Fibroblast of the aortic adventitia (primary cell): Measurements from ENCODE around the gene KIF1A. TPM values are rescaled to one million over a fixed set of nuclear protein-coding genes. Genes with fewer than 3 reads are reported as not detected.
"Not testable (repeated sequence)": the region's sequence is repeated elsewhere in the genome, so short reads cannot be mapped to it uniquely, and the experiment has no call there.

Experiments used
- DNase-seq: peaks from one replicate; pipeline ENCODE4 v3.0.0-alpha.2; 2010; ENCODE audit warnings: low read depth
- H3K4me3 ChIP-seq: 2 replicates; pipeline ENCODE4 v1.5.1; 2011; ENCODE audit warnings: low read depth, mild to moderate bottlenecking, control low read depth, low read length, moderate library complexity
- total RNA-seq: library from RNA; depleted of rRNA; stranded (reverse); fragments of >200 nt; gene quantifications from 2 replicates; pipeline ENCODE4 v1.2.3, GENCODE V29; 2012; ENCODE audit warnings: low replicate concordance
- TF ChIP-seq, protein P1 (sequence below): IDR thresholded peaks from 2 replicates; pipeline ENCODE4 v1.5.1; 2011; ENCODE audit warnings: mild to moderate bottlenecking, low read length, control low read depth, inconsistent platforms; ENCODE audit not compliant: insufficient read depth

KIF1A gene
- total RNA-seq, 1 donor = under 0.01 TPM

DNA sequence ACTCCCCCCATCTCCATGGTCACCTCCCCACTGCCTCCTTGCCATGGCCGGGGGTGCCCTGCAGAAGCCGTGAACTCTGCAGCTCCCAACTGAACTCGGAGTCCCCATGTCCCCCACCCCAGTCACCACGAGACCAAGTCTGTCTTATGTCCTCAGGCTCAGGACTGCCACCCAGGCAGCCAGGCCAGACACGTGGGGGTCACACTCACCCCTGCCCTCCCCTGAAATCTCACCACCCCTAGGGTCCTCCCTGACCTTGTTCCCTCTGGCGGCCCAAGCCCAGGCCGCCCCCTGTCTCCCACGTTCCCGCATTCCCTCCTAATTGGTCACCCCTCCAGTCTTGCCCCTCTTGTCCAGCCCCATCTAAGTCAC lies 117.4 kb downstream of the KIF1A start:
- TF ChIP-seq, protein P1, sequence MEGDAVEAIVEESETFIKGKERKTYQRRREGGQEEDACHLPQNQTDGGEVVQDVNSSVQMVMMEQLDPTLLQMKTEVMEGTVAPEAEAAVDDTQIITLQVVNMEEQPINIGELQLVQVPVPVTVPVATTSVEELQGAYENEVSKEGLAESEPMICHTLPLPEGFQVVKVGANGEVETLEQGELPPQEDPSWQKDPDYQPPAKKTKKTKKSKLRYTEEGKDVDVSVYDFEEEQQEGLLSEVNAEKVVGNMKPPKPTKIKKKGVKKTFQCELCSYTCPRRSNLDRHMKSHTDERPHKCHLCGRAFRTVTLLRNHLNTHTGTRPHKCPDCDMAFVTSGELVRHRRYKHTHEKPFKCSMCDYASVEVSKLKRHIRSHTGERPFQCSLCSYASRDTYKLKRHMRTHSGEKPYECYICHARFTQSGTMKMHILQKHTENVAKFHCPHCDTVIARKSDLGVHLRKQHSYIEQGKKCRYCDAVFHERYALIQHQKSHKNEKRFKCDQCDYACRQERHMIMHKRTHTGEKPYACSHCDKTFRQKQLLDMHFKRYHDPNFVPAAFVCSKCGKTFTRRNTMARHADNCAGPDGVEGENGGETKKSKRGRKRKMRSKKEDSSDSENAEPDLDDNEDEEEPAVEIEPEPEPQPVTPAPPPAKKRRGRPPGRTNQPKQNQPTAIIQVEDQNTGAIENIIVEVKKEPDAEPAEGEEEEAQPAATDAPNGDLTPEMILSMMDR = no peak
- no peak for DNase-seq
- H3K4me3 ChIP-seq = no peak overlapping the region

DNA sequence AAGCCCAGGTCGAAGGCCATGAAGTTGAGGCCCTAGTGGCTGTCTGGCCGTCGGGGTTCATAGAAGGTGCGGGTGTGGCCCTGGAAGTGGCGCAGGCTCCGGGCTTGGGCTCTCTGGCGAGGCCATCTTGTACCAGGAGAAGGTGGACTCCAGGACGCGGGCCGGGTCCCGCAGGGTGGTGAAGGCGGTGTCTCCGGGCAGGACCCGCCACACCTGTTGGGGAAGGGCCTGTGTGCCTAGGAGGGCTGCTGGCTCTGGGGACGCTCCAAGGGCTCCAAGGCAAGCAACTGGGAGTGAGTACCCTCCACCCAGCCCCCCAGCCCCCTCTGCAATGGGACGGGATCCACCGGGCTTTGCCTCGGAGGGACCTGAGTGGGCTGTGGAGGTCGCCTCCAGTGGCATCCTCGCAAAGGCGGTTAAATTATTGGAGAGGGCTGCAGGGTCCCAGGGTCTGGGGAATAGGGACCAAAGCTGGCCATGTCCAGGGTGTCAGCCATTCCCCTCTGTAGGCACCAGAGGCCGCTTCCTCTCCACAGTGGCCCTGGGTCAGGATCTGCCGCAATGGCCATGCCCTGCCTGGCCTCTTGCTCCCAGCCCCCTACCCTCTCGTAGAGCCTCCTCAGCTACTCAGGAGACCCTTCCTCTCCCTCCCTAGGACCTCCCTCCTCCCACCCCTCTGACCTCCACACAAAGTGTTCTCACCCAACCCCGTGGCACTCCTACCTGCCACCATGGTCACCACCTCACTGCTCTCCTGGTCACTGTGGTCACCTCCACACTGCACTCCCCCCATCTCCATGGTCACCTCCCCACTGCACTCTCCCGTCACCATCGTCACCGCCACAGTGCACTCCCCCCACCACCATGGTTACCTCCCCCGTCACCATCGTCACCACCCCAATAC lies 118.0 kb downstream of the KIF1A start:
- no peak overlapping the region for H3K4me3 ChIP-seq
- TF ChIP-seq, protein P1 = no peak
- no peak for DNase-seq

DNA sequence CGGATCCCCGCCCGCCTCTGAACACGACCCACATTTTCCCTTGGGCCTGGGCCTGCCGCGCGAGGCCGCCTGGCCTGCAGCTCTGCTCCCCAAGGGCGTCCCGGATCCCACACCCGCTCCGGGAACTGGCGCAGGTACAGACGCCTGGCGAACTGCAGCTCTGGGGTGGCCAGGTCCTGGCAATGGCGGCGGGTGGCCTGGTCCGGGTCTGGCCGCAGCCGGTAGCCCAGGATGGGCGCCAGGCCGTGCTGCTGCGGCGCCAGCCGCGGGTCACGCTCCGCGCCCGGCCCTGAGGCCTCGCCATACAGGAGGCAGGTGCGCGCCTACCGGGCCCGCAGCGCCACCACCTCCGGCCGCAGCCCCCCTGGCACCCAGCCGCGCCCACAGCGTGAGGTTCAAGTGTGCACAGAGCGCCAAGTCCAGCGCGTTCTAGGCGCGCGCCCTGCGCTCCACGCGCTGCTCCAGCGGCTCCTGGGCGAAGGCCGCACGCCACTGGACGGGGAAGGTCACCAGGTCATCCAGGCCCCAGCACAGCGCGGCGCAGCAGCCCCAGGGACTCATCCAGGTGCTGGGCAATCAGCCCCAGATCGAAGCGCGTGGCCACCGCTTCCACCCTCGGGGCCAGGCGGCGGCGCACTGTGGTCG lies 118.8 kb downstream of the KIF1A start:
- TF ChIP-seq, protein P1 = no peak
- DNase-seq = no peak
- no peak overlapping the region for H3K4me3 ChIP-seq

DNA sequence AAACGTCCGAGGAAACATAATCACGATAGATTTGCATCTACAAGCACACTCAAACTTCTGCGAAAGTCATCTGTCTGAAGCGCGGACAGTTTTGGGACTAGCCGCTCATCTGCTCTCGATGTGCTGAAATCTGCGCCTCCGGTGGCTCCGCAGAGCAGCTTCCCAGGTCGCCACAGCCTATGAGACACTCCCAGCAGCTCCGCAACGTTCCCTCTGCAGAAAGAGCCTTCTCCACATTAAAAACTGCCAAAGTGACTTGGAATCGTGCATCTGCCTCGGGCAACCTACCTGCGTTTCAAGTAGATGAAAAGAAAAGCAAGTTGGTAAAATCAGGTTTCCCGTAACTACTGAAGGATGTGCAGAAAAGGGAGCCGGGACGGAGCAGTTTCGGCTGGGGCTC lies 119.4 kb downstream of the KIF1A start:
- DNase-seq = not testable (repeated sequence)

DNA sequence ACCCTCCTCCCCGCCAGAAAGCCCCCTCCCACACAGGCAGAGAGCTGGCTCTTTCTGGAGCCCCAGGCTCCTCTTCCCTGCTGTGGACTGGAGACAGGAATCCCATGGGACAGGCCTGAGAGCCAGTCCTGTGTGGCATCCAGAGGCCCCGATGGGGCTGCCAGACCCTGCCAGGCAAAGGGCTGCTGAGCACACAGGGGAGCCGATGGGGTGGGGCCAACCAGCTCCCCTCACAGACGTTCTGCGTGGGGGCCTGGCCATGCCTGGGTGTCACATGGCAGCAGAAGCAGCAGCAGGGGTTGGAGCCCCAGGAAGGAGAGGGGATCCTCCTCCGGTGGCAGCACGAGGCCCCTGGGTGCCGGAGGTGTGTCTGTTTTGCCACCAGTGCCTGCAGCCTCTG lies 120.2 kb downstream of the KIF1A start:
- not testable (repeated sequence) for H3K4me3 ChIP-seq, DNase-seq

More for the DNA sequence above, 119.4 kb downstream of the KIF1A start:
- H3K4me3 ChIP-seq = not testable (repeated sequence)

DNA sequence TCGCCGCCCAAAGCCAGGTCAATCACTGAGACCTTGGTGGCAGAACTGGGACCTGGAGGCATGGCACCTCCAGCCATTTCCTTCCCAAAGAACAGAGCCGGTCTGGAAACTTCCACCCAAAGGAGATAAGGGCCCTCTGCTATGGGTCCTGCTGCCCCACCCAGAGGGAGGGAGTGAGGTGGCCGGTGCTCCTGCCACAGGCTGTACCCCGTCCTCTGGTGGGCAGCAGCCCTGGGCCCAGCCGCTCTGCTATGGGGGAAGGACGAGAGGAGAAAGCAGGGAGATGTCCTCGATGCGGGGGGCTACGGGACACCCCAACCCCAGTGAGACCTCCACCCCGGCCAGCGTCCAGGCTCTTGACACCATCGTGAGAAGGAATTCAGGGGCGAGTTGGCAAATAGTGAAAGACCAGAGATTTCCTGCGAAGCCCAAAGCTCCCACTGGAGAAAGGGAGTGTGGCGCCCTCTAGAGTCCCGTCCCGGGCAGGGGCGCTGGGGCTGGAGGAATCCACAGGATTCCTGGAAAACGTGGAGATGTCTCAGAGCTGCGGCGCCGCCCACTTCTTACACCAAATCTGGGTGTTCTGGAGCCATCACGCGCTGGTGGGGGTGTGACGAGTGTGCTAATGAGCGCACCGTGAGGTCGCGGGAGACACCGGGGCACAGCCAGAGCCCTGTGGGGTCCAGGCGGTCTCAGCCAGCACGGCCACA lies 121.0 kb downstream of the KIF1A start:
- H3K4me3 ChIP-seq, DNase-seq: not testable (repeated sequence)

DNA sequence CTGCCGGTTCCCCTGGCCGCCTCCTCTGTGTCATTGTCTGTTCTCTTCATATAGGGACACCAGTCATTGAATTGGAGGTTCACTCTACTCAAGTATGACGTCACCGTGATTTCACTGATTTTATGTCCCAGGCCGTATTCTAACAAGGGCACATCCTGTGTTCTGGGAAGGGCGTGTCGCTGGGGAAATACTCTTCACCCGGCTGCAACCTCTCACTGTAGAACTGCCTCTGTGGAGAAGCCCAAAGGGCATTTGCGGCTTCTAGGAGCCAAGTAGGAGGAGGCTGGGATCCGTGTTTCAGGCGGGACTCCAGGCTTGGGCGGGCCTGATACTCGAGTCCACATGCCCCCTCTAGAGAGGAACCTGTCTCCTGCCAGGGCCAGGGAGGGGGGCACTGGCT lies 123.5 kb downstream of the KIF1A start:
- H3K4me3 ChIP-seq, DNase-seq: not testable (repeated sequence)

DNA sequence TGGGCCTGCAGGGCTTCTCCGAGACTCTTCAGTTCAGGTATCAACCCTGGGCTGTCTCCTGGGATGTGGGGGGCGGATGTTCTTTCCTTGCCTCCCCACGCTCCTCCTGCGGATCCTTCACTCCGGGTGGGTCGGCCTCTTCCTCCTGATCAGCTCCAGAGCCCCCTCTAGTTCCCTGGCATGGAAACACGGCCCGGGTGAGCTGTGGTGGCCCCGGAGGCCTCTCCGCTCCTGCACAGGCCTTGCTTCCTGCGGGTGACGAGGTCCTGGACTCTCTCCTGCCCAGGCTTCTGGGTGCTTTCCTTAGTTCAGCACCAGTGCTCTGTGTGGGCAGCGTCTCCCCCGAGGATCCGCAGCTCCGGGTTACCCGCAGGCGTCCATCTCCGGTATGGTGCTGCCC lies 124.4 kb downstream of the KIF1A start:
- H3K4me3 ChIP-seq, DNase-seq: not testable (repeated sequence)

DNA sequence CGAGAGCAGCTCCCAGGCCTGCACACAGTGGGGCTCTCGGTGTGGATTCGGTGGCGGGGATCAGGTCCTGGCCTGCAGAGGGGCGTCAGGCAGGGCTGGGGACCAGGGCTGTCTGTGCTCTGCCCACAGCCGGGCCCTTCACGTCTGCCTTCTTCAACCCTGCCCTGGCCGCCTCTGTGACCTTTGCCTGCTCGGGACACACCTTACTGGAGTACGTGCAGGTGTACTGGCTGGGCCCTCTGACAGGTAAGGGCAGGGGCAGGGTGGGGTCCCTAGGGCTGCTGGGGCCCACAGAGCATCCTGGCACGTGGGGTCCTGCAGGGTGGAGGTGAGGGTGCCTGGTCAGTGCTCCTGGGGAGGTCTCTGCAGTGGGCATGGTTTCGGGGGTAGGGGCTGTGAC lies 125.7 kb downstream of the KIF1A start:
- not testable (repeated sequence) for H3K4me3 ChIP-seq, DNase-seq

DNA sequence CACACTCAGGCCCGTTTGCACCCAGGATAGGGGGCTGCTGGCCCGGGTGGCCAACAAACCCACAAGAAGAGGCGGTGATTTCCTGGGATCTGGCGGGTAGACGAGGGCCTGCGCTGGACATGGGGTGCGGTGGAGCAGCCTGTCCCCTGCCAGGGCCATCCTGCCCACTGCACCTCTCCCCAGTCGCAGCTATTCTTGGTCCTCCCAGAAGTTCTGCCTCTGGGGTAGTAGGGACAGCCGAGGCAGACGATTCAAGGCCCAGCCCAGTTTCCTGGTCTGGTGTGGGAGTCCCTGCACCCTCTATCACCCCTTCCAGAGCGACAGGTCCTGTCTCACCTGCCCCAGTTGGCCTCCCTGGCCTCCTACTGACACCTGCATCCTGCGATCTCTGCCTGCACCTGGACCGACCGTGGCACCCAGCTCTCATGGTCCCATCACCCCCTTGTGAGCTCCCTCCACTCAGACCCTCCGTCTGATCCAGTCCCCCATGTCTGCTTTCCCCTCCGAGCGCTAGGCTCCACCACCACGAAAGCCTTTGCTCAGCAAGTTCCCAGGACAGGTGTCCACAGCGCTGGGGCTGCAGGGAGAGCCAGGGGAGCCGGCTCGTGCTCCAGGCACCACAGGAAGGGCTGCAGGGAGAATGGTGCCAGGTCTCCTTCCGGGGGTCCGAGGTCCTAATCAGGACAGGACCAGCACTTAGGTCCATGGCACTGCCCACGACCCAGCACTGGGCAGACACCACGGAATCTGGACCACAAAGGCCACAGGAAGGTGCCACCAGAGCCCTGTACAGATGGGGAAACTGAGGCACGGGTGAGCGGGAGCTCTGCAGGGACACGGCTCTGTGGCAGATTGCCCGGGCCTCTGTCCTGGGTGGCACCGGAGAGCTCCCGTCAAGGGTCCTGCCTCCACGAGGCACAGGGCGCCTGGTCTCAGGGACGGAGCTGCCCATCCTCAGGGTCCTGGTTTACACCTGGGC lies 127.1 kb downstream of the KIF1A start:
- not testable (repeated sequence) for DNase-seq, H3K4me3 ChIP-seq

DNA sequence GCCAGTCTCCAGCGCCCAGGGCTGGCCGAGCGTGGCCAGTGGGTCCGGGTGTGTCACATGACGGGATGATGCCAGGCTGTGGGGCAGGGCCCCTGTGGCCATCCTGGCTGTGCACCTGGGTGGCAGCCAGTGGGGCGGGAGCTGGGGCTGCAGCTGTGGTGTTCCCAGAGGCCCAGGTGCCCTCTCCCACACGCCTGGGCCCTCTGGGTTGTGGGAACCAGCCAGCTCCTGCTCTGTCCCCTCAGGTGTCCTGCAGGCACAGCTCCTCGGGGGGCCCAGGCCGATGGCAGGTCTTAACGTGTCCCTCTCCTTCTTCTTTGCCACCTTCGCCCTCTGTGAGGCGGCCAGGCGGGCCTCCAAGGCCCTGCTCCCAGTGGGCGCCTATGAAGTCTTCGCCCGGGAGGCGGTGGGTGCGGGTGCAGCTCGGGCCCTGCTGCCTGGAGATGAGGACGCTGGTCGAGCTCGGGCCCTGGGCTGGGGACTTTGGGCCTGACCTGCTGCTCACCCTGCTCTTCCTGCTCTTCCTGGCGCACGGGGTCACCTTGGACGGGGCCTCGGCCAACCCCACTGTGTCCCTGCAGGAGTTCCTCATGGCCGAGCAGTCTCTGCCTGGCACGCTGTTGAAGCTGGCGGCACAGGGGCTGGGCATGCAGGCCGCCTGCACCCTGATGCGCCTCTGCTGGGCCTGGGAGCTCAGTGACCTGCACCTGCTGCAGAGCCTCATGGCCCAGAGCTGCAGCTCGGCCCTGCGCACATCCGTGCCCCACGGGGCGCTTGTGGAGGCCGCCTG lies 128.2 kb downstream of the KIF1A start, which contains the start of gene AQP12A:
Gene AQP12A, plus strand, starts transcription at position 236 of the 790 bp plus-strand sequence. Its CDS starts 48 bp downstream, at position 284.
- H3K4me3 ChIP-seq, DNase-seq: not testable (repeated sequence)

DNA sequence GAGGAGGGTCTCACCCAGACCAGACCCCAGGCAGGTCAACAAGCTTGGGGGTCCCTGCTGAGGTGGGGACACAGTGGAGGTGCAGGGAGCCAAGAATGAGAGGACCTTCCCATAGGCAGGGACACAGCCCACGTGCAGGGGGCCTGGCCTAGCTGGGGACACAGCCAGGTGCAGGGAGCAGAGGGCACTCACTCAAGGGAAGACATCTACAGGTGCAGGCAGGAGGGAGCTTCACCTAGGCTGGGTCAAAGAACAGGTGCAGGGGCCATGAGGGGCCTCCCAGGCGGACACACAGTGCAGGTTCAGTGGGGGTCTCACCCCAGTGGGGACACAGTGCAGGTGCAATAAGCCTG lies 129.0 kb downstream of the KIF1A start:
- DNase-seq, H3K4me3 ChIP-seq: not testable (repeated sequence)
